ENCODE data around the gene NSA2.

The NSA2 gene

DNA sequence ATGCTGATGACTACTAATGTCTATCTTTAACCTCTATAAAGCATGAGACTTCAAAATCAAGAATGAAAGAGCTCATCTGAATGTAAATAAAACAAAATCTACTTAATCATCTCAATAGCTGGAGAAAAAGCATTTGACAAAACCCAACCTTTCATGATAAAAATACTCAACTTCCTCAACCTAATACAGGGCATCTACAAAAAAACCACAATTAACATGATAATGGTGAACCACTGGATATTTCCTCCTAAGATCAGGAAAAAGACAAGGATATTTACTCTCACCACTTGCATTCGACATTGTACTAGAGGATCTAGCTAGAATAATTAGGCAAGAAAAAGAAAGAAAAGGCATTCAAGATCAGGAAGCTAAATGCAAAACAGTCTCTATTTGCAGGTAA lies 49.8 kb downstream of the NSA2 start:
- TF ChIP-seq POLR2AphosphoS5 (IDR thresholded peaks at IDR 0.05; ENCODE audit: low read depth, low read length) = no peak
- TF ChIP-seq SIN3A (IDR thresholded peaks at IDR 0.05; ENCODE audit: borderline replicate concordance, insufficient read depth, low read length) = no peak
- TF ChIP-seq FOXP2 (optimal IDR thresholded peaks at IDR 0.05; ENCODE audit: borderline replicate concordance, extremely low read depth, extremely low read length, insufficient read depth) = no peak
- TF ChIP-seq TAF1 (IDR thresholded peaks at IDR 0.05; ENCODE audit: borderline replicate concordance, insufficient read depth, low read length) = no peak
- TF ChIP-seq REST (IDR thresholded peaks at IDR 0.05; ENCODE audit: insufficient read depth in 1 of 2, low read depth in 2 of 2, low read length in 2 of 2) = no peak

DNA sequence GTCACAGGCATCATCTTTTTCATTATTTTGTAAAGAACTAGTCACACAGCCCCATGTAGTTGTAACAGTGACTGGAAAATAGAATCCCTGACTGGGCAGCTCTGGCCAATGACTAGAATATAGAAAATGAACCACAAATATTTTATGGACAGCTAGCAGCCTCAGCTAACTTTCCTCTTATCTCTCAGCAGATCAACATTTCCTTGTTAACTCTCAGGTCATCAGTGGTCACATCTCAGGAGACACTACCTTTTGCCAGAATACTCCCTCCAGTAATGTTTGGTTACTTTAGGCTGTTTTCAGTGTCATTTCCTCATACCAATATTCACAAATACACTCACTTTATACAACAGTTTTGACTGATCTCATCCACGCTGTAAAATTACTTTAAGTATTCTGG lies 55.2 kb downstream of the NSA2 start:
- TF ChIP-seq POLR2AphosphoS5 (IDR thresholded peaks at IDR 0.05; ENCODE audit: low read depth, low read length) = no peak
- no peak for TF ChIP-seq TAF1 (IDR thresholded peaks at IDR 0.05; ENCODE audit: borderline replicate concordance, insufficient read depth, low read length)
- no peak for TF ChIP-seq REST (IDR thresholded peaks at IDR 0.05; ENCODE audit: insufficient read depth in 1 of 2, low read depth in 2 of 2, low read length in 2 of 2)
- no peak for TF ChIP-seq SIN3A (IDR thresholded peaks at IDR 0.05; ENCODE audit: borderline replicate concordance, insufficient read depth, low read length)
- TF ChIP-seq FOXP2 (optimal IDR thresholded peaks at IDR 0.05; ENCODE audit: borderline replicate concordance, extremely low read depth, extremely low read length, insufficient read depth) = no peak

GRCh38 chr5:74829413-74829812 lies 62.4 kb downstream of the NSA2 start:
- TF ChIP-seq SIN3A (IDR thresholded peaks at IDR 0.05; ENCODE audit: borderline replicate concordance, insufficient read depth, low read length) (no peak), POLR2AphosphoS5 (IDR thresholded peaks at IDR 0.05; ENCODE audit: low read depth, low read length) (no peak), FOXP2 (optimal IDR thresholded peaks at IDR 0.05; ENCODE audit: borderline replicate concordance, extremely low read depth, extremely low read length, insufficient read depth) (no peak), REST (IDR thresholded peaks at IDR 0.05; ENCODE audit: insufficient read depth in 1 of 2, low read depth in 2 of 2, low read length in 2 of 2) (no peak)

All from PFSK-1 (cell line).